NCI-H128 (cell line): ENCODE results near the gene CUX1.

Experiments used
- DNase-seq: peaks from one replicate; lab custom pipeline; 2025; ENCODE audit not compliant: unreplicated experiment; lab: John Stamatoyannopoulos, UW

Gene CUX1

GRCh38 chr7:102197599-102197998 lies 380.2 kb downstream of the CUX1 start:
- DNase-seq, result no peak

GRCh38 chr7:102198417-102198956 lies 381.1 kb downstream of the CUX1 start:
- no peak for DNase-seq

GRCh38 chr7:102201576-102201975 lies 384.1 kb downstream of the CUX1 start:
- DNase-seq, result no peak

GRCh38 chr7:102202556-102202955 lies 385.1 kb downstream of the CUX1 start:
- no peak for DNase-seq

GRCh38 chr7:102203218-102203617 lies 385.8 kb downstream of the CUX1 start:
- no peak for DNase-seq

- DNase-seq, result no peak
These were observed 386.8 kb downstream of the CUX1 start for GRCh38 chr7:102204212-102204611.

- DNase-seq, result no peak
These were observed 388.5 kb downstream of the CUX1 start for GRCh38 chr7:102205915-102206314.

- no peak for DNase-seq
These were observed 391.4 kb downstream of the CUX1 start for GRCh38 chr7:102208826-102209225.

- DNase-seq, result no peak
These were observed 393.4 kb downstream of the CUX1 start for GRCh38 chr7:102210787-102211186.

- no peak for DNase-seq
These were observed 394.4 kb downstream of the CUX1 start for GRCh38 chr7:102211590-102212550.

GRCh38 chr7:102214477-102215072 lies 397.1 kb downstream of the CUX1 start:
- DNase-seq, result no peak

GRCh38 chr7:102215256-102215655 lies 397.8 kb downstream of the CUX1 start:
- no peak for DNase-seq

GRCh38 chr7:102215711-102216110 lies 398.3 kb downstream of the CUX1 start:
- no peak for DNase-seq

GRCh38 chr7:102216573-102217314 lies 399.3 kb downstream of the CUX1 start:
- DNase-seq, result no peak

GRCh38 chr7:102220229-102220850 lies 402.9 kb downstream of the CUX1 start:
- DNase-seq, result no peak

GRCh38 chr7:102220960-102221800 lies 403.8 kb downstream of the CUX1 start:
- DNase-seq, result no peak

- no peak for DNase-seq
These were observed 404.5 kb downstream of the CUX1 start for GRCh38 chr7:102221961-102222360.

- DNase-seq, result no peak
These were observed 405.0 kb downstream of the CUX1 start for GRCh38 chr7:102222445-102222844.

- DNase-seq, result no peak
These were observed 405.8 kb downstream of the CUX1 start for GRCh38 chr7:102223184-102223583.

- no peak for DNase-seq
These were observed 407.6 kb downstream of the CUX1 start for GRCh38 chr7:102225025-102225424.
